ENCODE results near the gene HSPG2.
"Not testable (repeated sequence)": the region's sequence is repeated elsewhere in the genome, so short reads cannot be mapped to it uniquely, and the experiment has no call there.

DNA sequence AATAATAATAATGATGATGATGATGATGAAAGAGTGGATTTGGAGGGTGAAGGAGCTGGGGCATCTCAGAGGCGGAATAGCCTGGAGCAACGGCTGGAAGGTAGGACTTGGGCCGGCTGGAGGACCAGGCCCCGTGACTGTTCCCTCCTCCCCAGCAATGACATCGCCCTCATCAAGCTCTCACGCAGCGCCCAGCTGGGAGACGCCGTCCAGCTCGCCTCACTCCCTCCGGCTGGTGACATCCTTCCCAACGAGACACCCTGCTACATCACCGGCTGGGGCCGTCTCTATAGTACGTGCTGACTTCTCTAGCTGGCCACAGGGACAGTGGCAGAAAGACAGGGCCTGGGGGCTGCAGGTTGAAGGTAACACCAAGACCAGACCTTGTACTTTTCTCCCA is 46.4 kb upstream of the HSPG2 start:
- not testable (repeated sequence) for TF ChIP-seq SUZ12 (IDR thresholded peaks at IDR 0.05; ENCODE audit: low read length); GTF2F1 (IDR thresholded peaks at IDR 0.05; ENCODE audit: borderline replicate concordance, low read depth, low read length); GABPA (IDR thresholded peaks at IDR 0.05; ENCODE audit: borderline replicate concordance, insufficient read depth, low read length); RAD21 (IDR thresholded peaks at IDR 0.05 in 1 of 2, conservative IDR thresholded peaks at IDR 0.05 in 1 of 2; ENCODE audit: low read depth in 2 of 2, low read length in 2 of 2); CHD2 (IDR thresholded peaks at IDR 0.05; ENCODE audit: low read length)
- TF ChIP-seq, protein P1, sequence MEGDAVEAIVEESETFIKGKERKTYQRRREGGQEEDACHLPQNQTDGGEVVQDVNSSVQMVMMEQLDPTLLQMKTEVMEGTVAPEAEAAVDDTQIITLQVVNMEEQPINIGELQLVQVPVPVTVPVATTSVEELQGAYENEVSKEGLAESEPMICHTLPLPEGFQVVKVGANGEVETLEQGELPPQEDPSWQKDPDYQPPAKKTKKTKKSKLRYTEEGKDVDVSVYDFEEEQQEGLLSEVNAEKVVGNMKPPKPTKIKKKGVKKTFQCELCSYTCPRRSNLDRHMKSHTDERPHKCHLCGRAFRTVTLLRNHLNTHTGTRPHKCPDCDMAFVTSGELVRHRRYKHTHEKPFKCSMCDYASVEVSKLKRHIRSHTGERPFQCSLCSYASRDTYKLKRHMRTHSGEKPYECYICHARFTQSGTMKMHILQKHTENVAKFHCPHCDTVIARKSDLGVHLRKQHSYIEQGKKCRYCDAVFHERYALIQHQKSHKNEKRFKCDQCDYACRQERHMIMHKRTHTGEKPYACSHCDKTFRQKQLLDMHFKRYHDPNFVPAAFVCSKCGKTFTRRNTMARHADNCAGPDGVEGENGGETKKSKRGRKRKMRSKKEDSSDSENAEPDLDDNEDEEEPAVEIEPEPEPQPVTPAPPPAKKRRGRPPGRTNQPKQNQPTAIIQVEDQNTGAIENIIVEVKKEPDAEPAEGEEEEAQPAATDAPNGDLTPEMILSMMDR (IDR thresholded peaks at IDR 0.05; ENCODE audit: control extremely low read depth in 1 of 3, insufficient read depth in 1 of 3, low read depth in 1 of 3, low read length in 3 of 3): not testable (repeated sequence)
- TF ChIP-seq, protein P2, sequence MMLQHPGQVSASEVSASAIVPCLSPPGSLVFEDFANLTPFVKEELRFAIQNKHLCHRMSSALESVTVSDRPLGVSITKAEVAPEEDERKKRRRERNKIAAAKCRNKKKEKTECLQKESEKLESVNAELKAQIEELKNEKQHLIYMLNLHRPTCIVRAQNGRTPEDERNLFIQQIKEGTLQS (IDR thresholded peaks at IDR 0.05; ENCODE audit: insufficient read depth, low read depth, low read length): not testable (repeated sequence)
